ENCODE measurements around the gene DISP3. TPM values are rescaled to one million over a fixed set of nuclear protein-coding genes. Genes with fewer than 3 reads are reported as not detected.

Gene DISP3
- total and polyA plus RNA-seq, 2 of the 13 experiments (the other 11 are each of a cell fraction or from before 2014, with no cell fraction given): 0.08 to 0.13 TPM

DNA sequence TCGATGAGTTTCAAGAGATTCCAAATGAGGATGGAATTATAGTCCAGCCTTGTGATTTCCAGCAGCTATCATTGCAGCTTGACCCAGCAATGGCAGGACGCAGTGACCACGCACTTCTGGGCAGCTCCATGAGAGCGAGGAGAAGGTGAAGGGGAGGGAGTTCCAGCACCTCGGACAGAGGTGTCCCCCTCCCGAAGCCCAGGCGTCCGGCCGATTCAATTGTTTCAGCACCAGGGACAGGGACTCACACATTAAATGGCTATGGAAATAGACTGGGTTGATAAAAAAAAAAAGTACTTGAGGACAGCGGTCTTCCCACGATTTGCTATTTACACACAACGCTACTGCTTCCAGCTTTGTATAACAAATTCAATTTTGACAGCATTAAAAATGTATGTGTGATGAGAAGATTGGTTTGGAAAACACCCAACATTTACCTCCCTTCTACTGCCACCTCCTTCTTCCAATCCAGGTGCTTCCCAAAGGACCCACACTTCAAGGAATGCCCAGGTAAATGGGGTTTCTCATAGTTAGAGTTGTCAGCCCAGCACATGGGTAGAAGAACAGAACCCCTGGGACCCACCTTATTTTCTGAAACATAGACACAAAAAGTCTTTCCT is 71.8 kb downstream of the DISP3 start (continued):
- no peak for TF ChIP-seq MTA1 (CRISPR knock-in tag; IDR thresholded peaks at IDR 0.05; ENCODE audit: borderline replicate concordance)
- 0 out of 2 replicates have a peak, but pooled peaks have one; percentile 24 for TF ChIP-seq YEATS4 (CRISPR knock-in tag; IDR thresholded peaks at IDR 0.05; ENCODE audit: borderline replicate concordance)
- TF ChIP-seq ZNF772 (CRISPR knock-in tag; IDR thresholded peaks at IDR 0.05): peak; percentile 88
- peak; percentile 76; the same call in 1 of the 2 replicates for TF ChIP-seq SMYD3 (CRISPR knock-in tag; IDR thresholded peaks at IDR 0.05)
- peak; percentile 62; the same call in 1 of the 2 replicates for TF ChIP-seq THAP9 (CRISPR knock-in tag; IDR thresholded peaks at IDR 0.05; ENCODE audit: borderline replicate concordance)
- TF ChIP-seq KMT2A (CRISPR knock-in tag; IDR thresholded peaks at IDR 0.05): peak; percentile 81
- peak; percentile 97 for TF ChIP-seq ZNF792 (CRISPR knock-in tag; IDR thresholded peaks at IDR 0.05)
- TF ChIP-seq MXD4 (CRISPR knock-in tag; IDR thresholded peaks at IDR 0.05): peak; percentile 89; the same call in 1 of the 2 replicates
- TF ChIP-seq HDAC2 (CRISPR knock-in tag; IDR thresholded peaks at IDR 0.05): peak; percentile 90
- TF ChIP-seq, protein P1, sequence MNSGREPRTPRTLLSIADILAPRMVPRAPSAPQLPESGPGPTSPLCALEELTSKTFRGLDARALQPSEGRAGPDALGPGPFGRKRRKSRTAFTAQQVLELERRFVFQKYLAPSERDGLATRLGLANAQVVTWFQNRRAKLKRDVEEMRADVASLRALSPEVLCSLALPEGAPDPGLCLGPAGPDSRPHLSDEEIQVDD (CRISPR knock-in tag; IDR thresholded peaks at IDR 0.05; ENCODE audit: borderline replicate concordance): peak; percentile 76; the same call in 1 of the 2 replicates
- TF ChIP-seq, protein P2, sequence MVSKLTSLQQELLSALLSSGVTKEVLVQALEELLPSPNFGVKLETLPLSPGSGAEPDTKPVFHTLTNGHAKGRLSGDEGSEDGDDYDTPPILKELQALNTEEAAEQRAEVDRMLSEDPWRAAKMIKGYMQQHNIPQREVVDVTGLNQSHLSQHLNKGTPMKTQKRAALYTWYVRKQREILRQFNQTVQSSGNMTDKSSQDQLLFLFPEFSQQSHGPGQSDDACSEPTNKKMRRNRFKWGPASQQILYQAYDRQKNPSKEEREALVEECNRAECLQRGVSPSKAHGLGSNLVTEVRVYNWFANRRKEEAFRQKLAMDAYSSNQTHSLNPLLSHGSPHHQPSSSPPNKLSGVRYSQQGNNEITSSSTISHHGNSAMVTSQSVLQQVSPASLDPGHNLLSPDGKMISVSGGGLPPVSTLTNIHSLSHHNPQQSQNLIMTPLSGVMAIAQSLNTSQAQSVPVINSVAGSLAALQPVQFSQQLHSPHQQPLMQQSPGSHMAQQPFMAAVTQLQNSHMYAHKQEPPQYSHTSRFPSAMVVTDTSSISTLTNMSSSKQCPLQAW (CRISPR knock-in tag; IDR thresholded peaks at IDR 0.05): 0 out of 2 replicates have a peak, but pooled peaks have one; percentile 47
- peak; percentile 99 for TF ChIP-seq ZSCAN12 (CRISPR knock-in tag; IDR thresholded peaks at IDR 0.05)
- peak; percentile 89; the same call in 1 of the 2 replicates for TF ChIP-seq NFATC3 (CRISPR knock-in tag; IDR thresholded peaks at IDR 0.05)
- peak; percentile 89; the same call in 1 of the 2 replicates for TF ChIP-seq CCDC6 (CRISPR knock-in tag; IDR thresholded peaks at IDR 0.05)
- peak; percentile 87; the same call in 1 of the 2 replicates for TF ChIP-seq ZNF614 (CRISPR knock-in tag; IDR thresholded peaks at IDR 0.05; ENCODE audit: borderline replicate concordance)
- TF ChIP-seq RAD51 (IDR thresholded peaks at IDR 0.05; ENCODE audit: borderline replicate concordance): no peak
- TF ChIP-seq ZNF451 (CRISPR knock-in tag; IDR thresholded peaks at IDR 0.05): peak; percentile 83
- TF ChIP-seq, protein P3, sequence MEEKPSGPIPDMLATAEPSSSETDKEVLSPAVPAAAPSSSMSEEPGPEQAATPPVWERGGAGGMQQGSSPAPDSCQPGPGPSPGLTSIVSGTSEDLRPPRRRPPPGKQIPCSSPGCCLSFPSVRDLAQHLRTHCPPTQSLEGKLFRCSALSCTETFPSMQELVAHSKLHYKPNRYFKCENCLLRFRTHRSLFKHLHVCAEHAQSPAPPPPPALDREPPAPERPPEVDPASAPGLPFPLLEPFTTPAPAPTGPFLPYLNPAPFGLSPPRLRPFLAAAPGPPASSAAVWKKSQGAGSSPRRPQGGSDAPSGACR (CRISPR knock-in tag; IDR thresholded peaks at IDR 0.05): peak; percentile 66; the same call in 1 of the 2 replicates
- TF ChIP-seq SKI (IDR thresholded peaks at IDR 0.05; ENCODE audit: partially characterized antibody): no peak
- TF ChIP-seq KDM1A (CRISPR knock-in tag; IDR thresholded peaks at IDR 0.05): no peak
- TF ChIP-seq ZNF160 (CRISPR knock-in tag; IDR thresholded peaks at IDR 0.05): peak; percentile 94
- TF ChIP-seq DMTF1 (CRISPR knock-in tag; IDR thresholded peaks at IDR 0.05): no peak

Measured in HepG2 (cell line).